Transverse colon (tissue), 4 donors: ENCODE measurements around the gene GAPVD1.

Experiments used
- CTCF ChIP-seq, 5 experiments: fragments of 200-600 bp in 3 of 5; fragments of 450-650 bp in 2 of 5; sonication (generic) in 3 of 5; IDR thresholded peaks; 1 replicate in 2 of 5; 2 replicates in 3 of 5; pipeline ENCODE4 v1.5.1; 2016 to 2017; ENCODE audit warnings: antibody characterized with exemption in 5 of 5, inconsistent platforms in 3 of 5, mild to moderate bottlenecking in 2 of 5, moderate library complexity in 1 of 5
- EP300 ChIP-seq: sonication (generic); formaldehyde crosslinking; IDR thresholded peaks from one replicate; pipeline ENCODE4 v1.6.1; 2017; ENCODE audit warnings: antibody characterized with exemption, low read depth
- POLR2A ChIP-seq: fragments of 450-650 bp; IDR thresholded peaks from one replicate; pipeline ENCODE4 v1.6.1; 2016; ENCODE audit warnings: antibody characterized with exemption, mild to moderate bottlenecking, moderate library complexity
- POLR2AphosphoS5 ChIP-seq, 3 donors: sonication (generic); formaldehyde crosslinking; IDR thresholded peaks; one replicate each; pipeline ENCODE4 v1.6.1; 2016; ENCODE audit warnings: antibody characterized with exemption in 3 of 3

GRCh38 chr9:125214186-125214585 is 47.4 kb upstream of the GAPVD1 start:
- TF ChIP-seq CTCF (IDR thresholded peaks at IDR 0.05) (no peak), POLR2A (no peak), POLR2AphosphoS5 (IDR thresholded peaks at IDR 0.05) (no peak), EP300 (no peak)
